Nucleus accumbens (tissue), 56 donors: ENCODE data around the gene C1QTNF1.
"Not testable (repeated sequence)": the region's sequence is repeated elsewhere in the genome, so short reads cannot be mapped to it uniquely, and the experiment has no call there.

Experiments used
- DNase-seq, 56 donors: peaks; one replicate each; lab custom pipeline; 2025; lab: John Stamatoyannopoulos, UW

Gene C1QTNF1

GRCh38 chr17:79020631-79021301, 3.2 kb upstream of the C1QTNF1 start:
- no peak for DNase-seq

GRCh38 chr17:79021929-79022328, 2.0 kb upstream of the C1QTNF1 start:
- DNase-seq = not testable (repeated sequence)

GRCh38 chr17:79022507-79022991, 1.4 kb upstream of the C1QTNF1 start:
- DNase-seq = no peak

- no peak for DNase-seq
Observed at GRCh38 chr17:79023180-79023705, 726 bp upstream of the C1QTNF1 start.

GRCh38 chr17:79024901-79025737, 1.1 kb downstream of the C1QTNF1 start:
- no peak for DNase-seq

- no peak for DNase-seq
Observed at GRCh38 chr17:79026376-79027273, 2.7 kb downstream of the C1QTNF1 start.

GRCh38 chr17:79027274-79027924, 3.4 kb downstream of the C1QTNF1 start:
- DNase-seq = no peak

- no peak for DNase-seq
Observed at GRCh38 chr17:79027925-79028491, 4.0 kb downstream of the C1QTNF1 start.

GRCh38 chr17:79028496-79029326, 4.7 kb downstream of the C1QTNF1 start:
- DNase-seq = no peak

- no peak for DNase-seq
Observed at GRCh38 chr17:79029327-79030009, 5.5 kb downstream of the C1QTNF1 start.

- not testable (repeated sequence) for DNase-seq
Observed at GRCh38 chr17:79030636-79031035, 6.7 kb downstream of the C1QTNF1 start.

- DNase-seq = no peak
Observed at GRCh38 chr17:79031996-79032875, 8.3 kb downstream of the C1QTNF1 start.

- no peak for DNase-seq
Observed at GRCh38 chr17:79033046-79033616, 9.2 kb downstream of the C1QTNF1 start.

GRCh38 chr17:79033741-79034501, 10.0 kb downstream of the C1QTNF1 start:
- DNase-seq = peak in 50 of 56 donors; percentile 14 to 79 (median 48)

- no peak for DNase-seq
Observed at GRCh38 chr17:79034931-79035485, 11.0 kb downstream of the C1QTNF1 start.

GRCh38 chr17:79035686-79036085, 11.7 kb downstream of the C1QTNF1 start:
- DNase-seq = no peak
